Panc1 (cell line): ENCODE results near the gene MRPS18C. TPM values are rescaled to one million over a fixed set of nuclear protein-coding genes. Genes with fewer than 3 reads are reported as not detected.
A peak's percentile ranks its signal among the peaks of the same experiment; 100 is the strongest.

Experiments
- ATAC-seq: fragments of 200-7000 bp; cut with Tn5 transposase; 2 replicates; pipeline ENCODE4 v1.9.1; 2020; ENCODE audit warnings: mild to moderate bottlenecking, moderate library complexity
- BruUV-seq: library from RNA; stranded (reverse); fragments of 400-500 nt; replicated peaks from 2 replicates; lab custom pipeline; 2021; lab: Mats Ljungman, UMichigan
- CTCF ChIA-PET: fragments of 300-600 bp; sonication (Branson Sonifier 250); formaldehyde crosslinking; loops from one replicate; lab custom pipeline; 2022; ENCODE audit warnings: antibody characterized with exemption; lab: Charles Lee
- POLR2A ChIA-PET: fragments of 300-600 bp; sonication (Branson Sonifier 250); formaldehyde crosslinking; loops from one replicate; lab custom pipeline; 2022; ENCODE audit warnings: antibody characterized with exemption; lab: Charles Lee
- DNase-seq: peaks from one replicate; pipeline ENCODE4 v3.0.0-alpha.2; 2010; ENCODE audit warnings: low read depth, low spot score
- H3K27ac ChIP-seq: 2 replicates; pipeline ENCODE4 v1.5.1; 2011; ENCODE audit warnings: mild to moderate bottlenecking, low read length, inconsistent platforms
- H3K27me3 ChIP-seq: fragments of 200-500 bp; sonication (Bioruptor generic); 2 replicates; pipeline ENCODE4 v1.6.0; 2014; ENCODE audit warnings: low read length, inconsistent platforms; ENCODE audit not compliant: control insufficient read depth, insufficient read depth
- H3K36me3 ChIP-seq: fragments of 200-500 bp; sonication (Bioruptor generic); 2 replicates; pipeline ENCODE4 v1.5.1; 2014; ENCODE audit warnings: inconsistent platforms, mild to moderate bottlenecking, low read length, moderate library complexity; ENCODE audit not compliant: control insufficient read depth, insufficient read depth
- H3K4me1 ChIP-seq: 2 replicates; pipeline ENCODE4 v1.5.1; 2011; ENCODE audit warnings: inconsistent platforms, mild to moderate bottlenecking, low read length, moderate library complexity; ENCODE audit not compliant: control insufficient read depth, insufficient read depth
- H3K4me3 ChIP-seq, 2 experiments: 2 replicates each; pipeline ENCODE4 v1.5.1; 2011 to 2012; ENCODE audit warnings: low read depth in 2 of 2, low read length in 2 of 2, mild to moderate bottlenecking in 2 of 2, inconsistent platforms in 1 of 2, moderate library complexity in 1 of 2
- H3K9me3 ChIP-seq: fragments of 200-500 bp; sonication (Bioruptor generic); 2 replicates; pipeline ENCODE4 v1.5.1; 2014; ENCODE audit warnings: low read depth, mild to moderate bottlenecking, inconsistent platforms, low read length, moderate library complexity; ENCODE audit not compliant: control insufficient read depth, insufficient read depth
- POLR2AphosphoS5 ChIP-seq: IDR thresholded peaks from 2 replicates; pipeline ENCODE4 v1.6.1; 2012; ENCODE audit warnings: mild to moderate bottlenecking, low read depth, low read length, moderate library complexity
- SIN3A ChIP-seq: IDR thresholded peaks from 2 replicates; pipeline ENCODE4 v1.6.1; 2012; ENCODE audit warnings: low read depth, mild to moderate bottlenecking, low read length, moderate library complexity, borderline replicate concordance; ENCODE audit not compliant: insufficient read depth
- TCF7L2 ChIP-seq: IDR thresholded peaks from 2 replicates; pipeline ENCODE4 v1.6.1; 2011; ENCODE audit warnings: mild to moderate bottlenecking, low read depth, low read length, inconsistent platforms
- in situ Hi-C: cut with HindIII; loops from 2 replicates; pipeline ENCODE4 v1.10.0; 2016; ENCODE audit warnings: low sequenced_read_pairs, low pct_unique_long_range_greater_than_20kb
- intact Hi-C: fragments of 100-400 bp; cut with micrococcal nuclease; formaldehyde crosslinking; loops from one replicate; pipeline ENCODE4 v1.10.0; 2022; ENCODE audit not compliant: unreplicated experiment
- total RNA-seq: library from RNA; stranded (reverse); gene quantifications from one replicate; pipeline ENCODE4 v1.2.1, GENCODE V29; 2021; ENCODE audit not compliant: unreplicated experiment
- TF ChIP-seq, protein P1 (sequence below), 2 experiments: IDR thresholded peaks; 2 replicates each; pipeline ENCODE4 v1.6.1; 2011 to 2012; ENCODE audit warnings: low read depth in 2 of 2, control low read depth in 1 of 2, low read length in 1 of 2, mild to moderate bottlenecking in 1 of 2, moderate library complexity in 1 of 2; ENCODE audit not compliant: insufficient read depth in 1 of 2
- TF ChIP-seq, protein P2 (sequence below): fragments of 450-650 bp; IDR thresholded peaks from 2 replicates; pipeline ENCODE4 v1.5.1; 2017; ENCODE audit warnings: mild to moderate bottlenecking

Gene MRPS18C
- total RNA-seq, 1 experiment from 2014 or later: 50.8 TPM

- TF ChIP-seq POLR2AphosphoS5 (no peak), TCF7L2 (no peak), SIN3A (no peak)
- TF ChIP-seq, protein P1, sequence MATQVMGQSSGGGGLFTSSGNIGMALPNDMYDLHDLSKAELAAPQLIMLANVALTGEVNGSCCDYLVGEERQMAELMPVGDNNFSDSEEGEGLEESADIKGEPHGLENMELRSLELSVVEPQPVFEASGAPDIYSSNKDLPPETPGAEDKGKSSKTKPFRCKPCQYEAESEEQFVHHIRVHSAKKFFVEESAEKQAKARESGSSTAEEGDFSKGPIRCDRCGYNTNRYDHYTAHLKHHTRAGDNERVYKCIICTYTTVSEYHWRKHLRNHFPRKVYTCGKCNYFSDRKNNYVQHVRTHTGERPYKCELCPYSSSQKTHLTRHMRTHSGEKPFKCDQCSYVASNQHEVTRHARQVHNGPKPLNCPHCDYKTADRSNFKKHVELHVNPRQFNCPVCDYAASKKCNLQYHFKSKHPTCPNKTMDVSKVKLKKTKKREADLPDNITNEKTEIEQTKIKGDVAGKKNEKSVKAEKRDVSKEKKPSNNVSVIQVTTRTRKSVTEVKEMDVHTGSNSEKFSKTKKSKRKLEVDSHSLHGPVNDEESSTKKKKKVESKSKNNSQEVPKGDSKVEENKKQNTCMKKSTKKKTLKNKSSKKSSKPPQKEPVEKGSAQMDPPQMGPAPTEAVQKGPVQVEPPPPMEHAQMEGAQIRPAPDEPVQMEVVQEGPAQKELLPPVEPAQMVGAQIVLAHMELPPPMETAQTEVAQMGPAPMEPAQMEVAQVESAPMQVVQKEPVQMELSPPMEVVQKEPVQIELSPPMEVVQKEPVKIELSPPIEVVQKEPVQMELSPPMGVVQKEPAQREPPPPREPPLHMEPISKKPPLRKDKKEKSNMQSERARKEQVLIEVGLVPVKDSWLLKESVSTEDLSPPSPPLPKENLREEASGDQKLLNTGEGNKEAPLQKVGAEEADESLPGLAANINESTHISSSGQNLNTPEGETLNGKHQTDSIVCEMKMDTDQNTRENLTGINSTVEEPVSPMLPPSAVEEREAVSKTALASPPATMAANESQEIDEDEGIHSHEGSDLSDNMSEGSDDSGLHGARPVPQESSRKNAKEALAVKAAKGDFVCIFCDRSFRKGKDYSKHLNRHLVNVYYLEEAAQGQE (IDR thresholded peaks at IDR 0.05; ENCODE audit: insufficient read depth in 1 of 2, low read depth in 2 of 2, low read length in 1 of 2): no peak
- TF ChIP-seq, protein P2, sequence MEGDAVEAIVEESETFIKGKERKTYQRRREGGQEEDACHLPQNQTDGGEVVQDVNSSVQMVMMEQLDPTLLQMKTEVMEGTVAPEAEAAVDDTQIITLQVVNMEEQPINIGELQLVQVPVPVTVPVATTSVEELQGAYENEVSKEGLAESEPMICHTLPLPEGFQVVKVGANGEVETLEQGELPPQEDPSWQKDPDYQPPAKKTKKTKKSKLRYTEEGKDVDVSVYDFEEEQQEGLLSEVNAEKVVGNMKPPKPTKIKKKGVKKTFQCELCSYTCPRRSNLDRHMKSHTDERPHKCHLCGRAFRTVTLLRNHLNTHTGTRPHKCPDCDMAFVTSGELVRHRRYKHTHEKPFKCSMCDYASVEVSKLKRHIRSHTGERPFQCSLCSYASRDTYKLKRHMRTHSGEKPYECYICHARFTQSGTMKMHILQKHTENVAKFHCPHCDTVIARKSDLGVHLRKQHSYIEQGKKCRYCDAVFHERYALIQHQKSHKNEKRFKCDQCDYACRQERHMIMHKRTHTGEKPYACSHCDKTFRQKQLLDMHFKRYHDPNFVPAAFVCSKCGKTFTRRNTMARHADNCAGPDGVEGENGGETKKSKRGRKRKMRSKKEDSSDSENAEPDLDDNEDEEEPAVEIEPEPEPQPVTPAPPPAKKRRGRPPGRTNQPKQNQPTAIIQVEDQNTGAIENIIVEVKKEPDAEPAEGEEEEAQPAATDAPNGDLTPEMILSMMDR: no peak
- Histone ChIP-seq H3K27ac (peak overlapping the region; percentile 97), H3K27me3 (no peaks in the 10 kb centered on the region), H3K9me3 (no peaks in the 10 kb centered on the region), H3K36me3 (peaks cover 30% of the 10 kb centered on the region), H3K4me1 (peaks cover 10% of the 10 kb centered on the region; the same call in 1 of the 2 replicates), H3K4me3 (peak overlapping the region; percentile 96 to 97)
- in situ Hi-C loops: no loop called here
- DNase-seq: no peak
- intact Hi-C loops: no loop called here
- no peak for ATAC-seq
- POLR2A ChIA-PET: no interaction called here
- BruUV-seq: no TSS peak
- CTCF ChIA-PET: interaction anchor here (0.7 kb wide), 1 partner anchor 72 kb away, joined by 4 read pairs; no protein-coding TSS in a partner anchor
Measured at GRCh38 chr4:83454686-83455085, 1.2 kb upstream of the MRPS18C start.

DNA sequence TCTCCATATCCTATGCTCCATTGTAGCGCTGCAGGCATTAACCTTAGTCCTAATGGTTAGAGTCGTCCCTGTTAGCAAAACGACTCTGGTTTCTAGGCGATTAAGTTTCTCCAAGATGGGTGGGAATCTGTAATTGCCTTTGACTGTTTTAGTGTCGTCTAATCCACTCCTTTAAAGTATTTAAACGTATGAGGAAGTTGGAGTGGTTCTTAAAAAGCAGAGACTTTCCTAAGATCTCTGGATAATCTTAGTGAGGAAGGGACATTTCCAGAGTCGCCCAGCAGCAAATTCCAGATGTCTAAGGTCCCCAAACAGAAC lies 285 bp downstream of the MRPS18C start:
- CTCF ChIA-PET: no interaction called here

More for the DNA sequence above, 285 bp downstream of the MRPS18C start:
- H3K9me3 ChIP-seq: no peaks in the 10 kb centered on the region
- POLR2A ChIA-PET: no interaction called here
- peaks cover 32% of the 10 kb centered on the region for H3K36me3 ChIP-seq
- DNase-seq (no peak), ATAC-seq (no peak)
- in situ Hi-C loops (no loop called here), intact Hi-C loops (no loop called here)
- peaks cover 10% of the 10 kb centered on the region; the same call in 1 of the 2 replicates for H3K4me1 ChIP-seq
- 0 out of 2 replicates have a peak, but pooled peaks have one; percentile 7 for TF ChIP-seq POLR2AphosphoS5
- TF ChIP-seq, protein P1 (IDR thresholded peaks at IDR 0.05; ENCODE audit: insufficient read depth in 1 of 2, low read depth in 2 of 2, low read length in 1 of 2): no peak
- no peaks in the 10 kb centered on the region for H3K27me3 ChIP-seq
- BruUV-seq: TSS peak; percentile 86
- H3K4me3 ChIP-seq: peak overlapping the region; percentile 96 to 97
- H3K27ac ChIP-seq: peak overlapping the region; percentile 97
